Adrenal gland (tissue), 5 donors: ENCODE measurements around the gene FAM89A.

ENCODE experiments used
- POLR2A ChIP-seq, 2 donors: fragments of 450-650 bp; IDR thresholded peaks; one replicate each; pipeline ENCODE4 v1.6.1; 2017; ENCODE audit warnings: antibody characterized with exemption in 2 of 2, mild to moderate bottlenecking in 2 of 2, moderate library complexity in 1 of 2
- TF ChIP-seq, protein P1 (sequence below), 6 experiments: fragments of 450-650 bp in 4 of 6; fragments of 200-600 bp in 2 of 6; sonication (generic) in 1 of 6; IDR thresholded peaks; 1 replicate in 5 of 6; 2 replicates in 1 of 6; pipeline versions ENCODE4 v1.5.1 to v1.8.0; 2016 to 2021; ENCODE audit warnings: antibody characterized with exemption in 6 of 6, mild to moderate bottlenecking in 2 of 6, moderate library complexity in 1 of 6
- donor health status: DM: no; HTN: no; CAD: no.

DNA sequence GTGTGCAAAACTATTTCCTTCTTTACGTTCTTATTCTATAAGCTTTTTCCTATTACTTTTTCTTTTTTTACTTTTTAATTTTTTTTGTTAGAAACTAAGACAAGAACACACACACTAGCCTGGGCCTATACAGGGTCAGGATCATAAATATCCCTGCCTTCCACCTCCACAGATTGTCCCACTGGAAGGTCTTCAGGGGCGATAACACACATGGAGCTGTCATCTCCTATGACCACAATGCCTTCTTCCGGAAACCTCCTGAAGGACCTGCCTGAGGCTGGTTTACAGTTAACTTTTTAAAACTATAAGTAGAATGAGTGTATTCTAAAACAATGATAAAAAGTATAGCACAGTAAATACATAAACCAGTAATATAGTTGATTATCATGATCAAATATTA is 10.3 kb upstream of the FAM89A start:
- TF ChIP-seq, protein P1, sequence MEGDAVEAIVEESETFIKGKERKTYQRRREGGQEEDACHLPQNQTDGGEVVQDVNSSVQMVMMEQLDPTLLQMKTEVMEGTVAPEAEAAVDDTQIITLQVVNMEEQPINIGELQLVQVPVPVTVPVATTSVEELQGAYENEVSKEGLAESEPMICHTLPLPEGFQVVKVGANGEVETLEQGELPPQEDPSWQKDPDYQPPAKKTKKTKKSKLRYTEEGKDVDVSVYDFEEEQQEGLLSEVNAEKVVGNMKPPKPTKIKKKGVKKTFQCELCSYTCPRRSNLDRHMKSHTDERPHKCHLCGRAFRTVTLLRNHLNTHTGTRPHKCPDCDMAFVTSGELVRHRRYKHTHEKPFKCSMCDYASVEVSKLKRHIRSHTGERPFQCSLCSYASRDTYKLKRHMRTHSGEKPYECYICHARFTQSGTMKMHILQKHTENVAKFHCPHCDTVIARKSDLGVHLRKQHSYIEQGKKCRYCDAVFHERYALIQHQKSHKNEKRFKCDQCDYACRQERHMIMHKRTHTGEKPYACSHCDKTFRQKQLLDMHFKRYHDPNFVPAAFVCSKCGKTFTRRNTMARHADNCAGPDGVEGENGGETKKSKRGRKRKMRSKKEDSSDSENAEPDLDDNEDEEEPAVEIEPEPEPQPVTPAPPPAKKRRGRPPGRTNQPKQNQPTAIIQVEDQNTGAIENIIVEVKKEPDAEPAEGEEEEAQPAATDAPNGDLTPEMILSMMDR (IDR thresholded peaks at IDR 0.05): no peak
- no peak for TF ChIP-seq POLR2A (IDR thresholded peaks at IDR 0.05)
